ENCODE data around the gene CTNND2.

DNA sequence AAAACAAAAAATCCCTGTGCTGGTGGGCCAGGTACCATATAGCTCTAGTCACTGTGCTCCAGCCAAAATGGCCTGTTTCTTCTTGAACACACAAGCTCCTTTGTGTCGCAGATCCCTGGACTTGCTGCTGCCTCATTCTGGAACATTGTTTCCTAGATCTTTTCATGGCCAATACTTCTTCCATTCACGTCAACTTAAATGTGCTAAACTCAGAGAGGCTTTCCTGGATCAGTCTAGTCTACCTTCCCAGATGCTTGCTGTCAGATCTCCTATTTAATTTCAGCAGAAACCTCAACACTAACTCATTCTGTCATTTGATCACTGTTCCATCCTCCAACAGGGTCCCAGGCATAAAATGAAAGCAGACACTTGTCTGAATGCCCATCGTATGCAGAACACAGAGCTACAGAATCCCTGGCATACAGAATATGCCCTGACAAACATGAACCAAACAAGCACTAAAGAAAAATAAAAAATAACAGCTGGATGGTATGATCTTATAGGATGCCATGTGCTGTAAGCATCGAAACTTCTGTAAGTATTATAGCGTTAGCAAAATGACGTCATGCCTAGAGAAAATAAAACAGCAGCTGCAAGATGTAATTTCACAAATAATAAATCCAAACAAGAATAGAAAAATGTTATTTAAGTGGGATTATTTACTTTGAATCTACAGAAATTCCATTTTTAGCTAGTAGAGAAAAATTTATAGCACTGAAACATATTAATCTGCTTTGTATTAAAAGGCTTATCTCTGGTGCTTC lies 739.5 kb downstream of the CTNND2 start:
- no peak for TF ChIP-seq CTCF (IDR thresholded peaks at IDR 0.05)
- no peak for TF ChIP-seq POLR2A (IDR thresholded peaks at IDR 0.05)

All from Peyer's patch (tissue), 4 donors.